ENCODE measurements around the gene PRPF6.
A peak's percentile ranks its signal among the peaks of the same experiment; 100 is the strongest.

DNA sequence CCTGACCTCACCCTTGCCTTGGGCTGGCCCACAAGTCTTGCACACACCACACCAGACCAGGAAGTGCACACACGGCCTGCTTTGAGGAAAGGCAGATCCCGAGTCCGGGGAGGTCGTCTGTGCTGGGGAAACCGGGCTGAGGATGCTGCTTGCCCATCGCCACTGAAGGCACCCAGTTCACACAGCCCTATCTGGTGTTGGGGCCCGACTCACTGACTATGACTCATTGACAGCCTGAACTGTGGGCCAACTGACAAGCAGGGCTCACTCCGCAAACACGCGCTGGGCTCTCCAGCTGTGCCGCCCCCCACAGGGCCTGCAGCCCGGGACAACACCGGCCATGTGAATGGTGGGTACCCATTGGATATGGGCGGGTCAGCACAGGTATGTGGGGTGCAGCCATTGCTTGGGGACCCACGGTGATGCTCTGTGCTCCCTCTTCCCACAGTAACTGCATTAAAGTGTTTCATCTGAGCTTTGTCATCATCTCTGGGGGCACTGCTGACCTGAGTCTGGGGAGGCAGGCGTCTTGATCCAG, 3.1 kb upstream of the PRPF6 start:
- TF ChIP-seq CTCF (IDR thresholded peaks at IDR 0.05) (no peak), POLR2AphosphoS5 (IDR thresholded peaks at IDR 0.05; ENCODE audit: low read depth, low read length) (no peak; the same call in 1 of the 2 replicates), REST (IDR thresholded peaks at IDR 0.05; ENCODE audit: insufficient read depth in 1 of 2, low read depth in 2 of 2, low read length in 1 of 2) (no peak), SIN3A (IDR thresholded peaks at IDR 0.05; ENCODE audit: borderline replicate concordance, insufficient read depth, low read depth, low read length) (peak; percentile 92), TCF7L2 (IDR thresholded peaks at IDR 0.05; ENCODE audit: low read depth, low read length) (no peak)
